Progenitor cell of endocrine pancreas (in vitro differentiated cells): ENCODE measurements around the gene LYSMD4. TPM values are rescaled to one million over a fixed set of nuclear protein-coding genes. Genes with fewer than 3 reads are reported as not detected.

Experiments
- DNase-seq: peaks from one replicate; pipeline ENCODE4 v3.0.0; 2021; ENCODE audit warnings: low spot score; ENCODE audit not compliant: unreplicated experiment
- H3K27ac Mint-ChIP-seq: 2 replicates; pipeline ENCODE4 v1.8.0; 2021; ENCODE audit warnings: mild to moderate bottlenecking, moderate library complexity, mixed read lengths
- H3K27me3 Mint-ChIP-seq: 2 replicates; pipeline ENCODE4 v1.8.0; 2021; ENCODE audit warnings: mixed read lengths
- H3K36me3 Mint-ChIP-seq: 2 replicates; pipeline ENCODE4 v1.8.0; 2022; ENCODE audit warnings: mixed read lengths; ENCODE audit not compliant: insufficient read depth
- H3K4me1 Mint-ChIP-seq: 2 replicates; pipeline ENCODE4 v1.8.0; 2021; ENCODE audit warnings: low read depth, mixed read lengths
- H3K4me3 Mint-ChIP-seq: 2 replicates; pipeline ENCODE4 v1.8.0; 2021; ENCODE audit warnings: low read depth, mild to moderate bottlenecking, moderate library complexity, mixed read lengths
- H3K9me3 Mint-ChIP-seq: 2 replicates; pipeline ENCODE4 v1.8.0; 2021; ENCODE audit warnings: low read depth, mixed read lengths
- total RNA-seq: library from RNA; stranded (reverse); gene quantifications from 2 replicates; pipeline ENCODE4 v1.2.1, GENCODE V29; 2021
- TF ChIP-seq, protein P1 (sequence below): fragments of 200-600 bp; sonication (generic); IDR thresholded peaks from one replicate; pipeline ENCODE4 v1.5.0; 2021; ENCODE audit warnings: antibody characterized with exemption, mild to moderate bottlenecking; ENCODE audit not compliant: unreplicated experiment

LYSMD4 gene
- total RNA-seq, 1 donor from 2014 or later, result 17.9 TPM

DNA sequence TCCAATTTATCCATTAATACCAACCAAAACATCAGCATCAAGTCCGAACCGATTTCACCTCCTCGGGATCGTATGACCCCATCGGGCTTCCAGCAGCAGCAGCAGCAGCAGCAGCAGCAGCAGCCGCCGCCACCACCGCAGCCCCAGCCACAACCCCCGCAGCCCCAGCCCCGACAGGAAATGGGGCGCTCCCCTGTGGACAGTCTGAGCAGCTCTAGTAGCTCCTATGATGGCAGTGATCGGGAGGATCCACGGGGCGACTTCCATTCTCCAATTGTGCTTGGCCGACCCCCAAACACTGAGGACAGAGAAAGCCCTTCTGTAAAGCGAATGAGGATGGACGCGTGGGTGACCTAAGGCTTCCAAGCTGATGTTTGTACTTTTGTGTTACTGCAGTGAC, 20.8 kb downstream of the LYSMD4 start:
- no peak overlapping the region for H3K4me3 Mint-ChIP-seq
- TF ChIP-seq, protein P1, sequence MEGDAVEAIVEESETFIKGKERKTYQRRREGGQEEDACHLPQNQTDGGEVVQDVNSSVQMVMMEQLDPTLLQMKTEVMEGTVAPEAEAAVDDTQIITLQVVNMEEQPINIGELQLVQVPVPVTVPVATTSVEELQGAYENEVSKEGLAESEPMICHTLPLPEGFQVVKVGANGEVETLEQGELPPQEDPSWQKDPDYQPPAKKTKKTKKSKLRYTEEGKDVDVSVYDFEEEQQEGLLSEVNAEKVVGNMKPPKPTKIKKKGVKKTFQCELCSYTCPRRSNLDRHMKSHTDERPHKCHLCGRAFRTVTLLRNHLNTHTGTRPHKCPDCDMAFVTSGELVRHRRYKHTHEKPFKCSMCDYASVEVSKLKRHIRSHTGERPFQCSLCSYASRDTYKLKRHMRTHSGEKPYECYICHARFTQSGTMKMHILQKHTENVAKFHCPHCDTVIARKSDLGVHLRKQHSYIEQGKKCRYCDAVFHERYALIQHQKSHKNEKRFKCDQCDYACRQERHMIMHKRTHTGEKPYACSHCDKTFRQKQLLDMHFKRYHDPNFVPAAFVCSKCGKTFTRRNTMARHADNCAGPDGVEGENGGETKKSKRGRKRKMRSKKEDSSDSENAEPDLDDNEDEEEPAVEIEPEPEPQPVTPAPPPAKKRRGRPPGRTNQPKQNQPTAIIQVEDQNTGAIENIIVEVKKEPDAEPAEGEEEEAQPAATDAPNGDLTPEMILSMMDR, result no peak
- peaks cover 13% of the 10 kb centered on the region for H3K36me3 Mint-ChIP-seq
- no peaks in the 10 kb centered on the region for H3K9me3 Mint-ChIP-seq
- no peaks in the 10 kb centered on the region for H3K27me3 Mint-ChIP-seq
- H3K27ac Mint-ChIP-seq, result no peak overlapping the region
- no peak for DNase-seq
- no peaks in the 10 kb centered on the region for H3K4me1 Mint-ChIP-seq

DNA sequence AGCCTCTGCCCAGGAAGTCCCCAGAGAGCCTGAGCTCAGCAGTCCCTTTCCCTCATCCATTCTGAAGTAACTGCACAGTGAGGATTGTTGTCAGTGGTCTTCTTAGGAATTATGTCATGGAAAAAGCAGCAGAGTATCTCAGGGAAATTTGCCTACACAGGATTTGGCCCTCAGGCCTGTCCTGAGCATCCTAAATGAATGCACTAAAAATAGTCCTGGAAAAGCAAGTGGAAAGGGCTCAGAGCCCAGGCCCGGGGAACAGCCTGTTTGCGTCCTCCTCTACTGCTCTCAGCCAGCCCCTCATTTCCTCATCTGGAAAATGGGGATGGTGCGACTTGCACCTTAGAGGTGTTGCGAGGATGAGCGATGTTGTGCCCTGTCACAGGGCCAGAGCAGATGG, 21.6 kb downstream of the LYSMD4 start:
- no peak overlapping the region for H3K4me3 Mint-ChIP-seq
- H3K27me3 Mint-ChIP-seq, result no peaks in the 10 kb centered on the region
- H3K27ac Mint-ChIP-seq, result peak overlapping the region; percentile 30
- TF ChIP-seq, protein P1, result no peak
- no peak for DNase-seq
- peaks cover 13% of the 10 kb centered on the region for H3K36me3 Mint-ChIP-seq
- H3K4me1 Mint-ChIP-seq, result no peaks in the 10 kb centered on the region
- H3K9me3 Mint-ChIP-seq, result no peaks in the 10 kb centered on the region

DNA sequence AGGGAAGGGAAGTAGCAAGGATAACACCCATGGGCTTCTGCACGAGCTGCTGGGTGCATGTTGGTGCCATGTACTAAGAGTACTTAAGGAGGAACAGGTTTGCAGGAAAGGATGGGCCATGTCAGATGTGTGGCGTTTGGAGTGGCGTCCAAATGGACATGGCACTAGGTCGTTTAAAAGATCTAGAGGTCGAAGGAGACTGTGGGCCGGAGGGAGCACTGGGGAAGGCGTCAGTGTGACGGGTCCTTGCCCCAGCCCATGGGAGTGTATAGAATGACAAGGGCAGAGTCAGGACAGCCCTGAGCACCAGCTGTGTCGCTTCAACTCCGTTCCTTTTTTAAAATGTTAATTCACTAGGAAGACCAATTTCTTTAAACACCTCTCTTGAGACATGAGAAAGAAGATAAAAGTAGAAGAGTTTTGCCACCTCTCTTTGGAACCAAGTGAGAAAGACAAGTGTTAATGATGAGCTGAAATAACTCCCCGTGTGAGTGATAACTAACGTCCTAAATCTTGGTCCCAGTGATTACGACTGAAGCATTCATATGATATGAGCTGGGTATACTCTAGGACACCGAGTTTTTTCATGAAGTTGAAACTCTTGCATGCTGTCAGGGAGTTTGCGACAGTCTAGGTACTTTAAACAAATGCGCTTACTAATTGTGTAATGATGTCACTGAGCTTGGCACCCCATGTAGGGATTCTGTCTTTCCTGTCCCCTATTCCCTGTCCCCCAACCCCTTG, 23.8 kb downstream of the LYSMD4 start:
- Mint-ChIP-seq H3K4me3 (no peak overlapping the region), H3K36me3 (peaks cover 6% of the 10 kb centered on the region), H3K4me1 (no peaks in the 10 kb centered on the region), H3K27ac (no peak overlapping the region), H3K27me3 (no peaks in the 10 kb centered on the region), H3K9me3 (no peaks in the 10 kb centered on the region)
- TF ChIP-seq, protein P1, result no peak
- DNase-seq, result no peak

DNA sequence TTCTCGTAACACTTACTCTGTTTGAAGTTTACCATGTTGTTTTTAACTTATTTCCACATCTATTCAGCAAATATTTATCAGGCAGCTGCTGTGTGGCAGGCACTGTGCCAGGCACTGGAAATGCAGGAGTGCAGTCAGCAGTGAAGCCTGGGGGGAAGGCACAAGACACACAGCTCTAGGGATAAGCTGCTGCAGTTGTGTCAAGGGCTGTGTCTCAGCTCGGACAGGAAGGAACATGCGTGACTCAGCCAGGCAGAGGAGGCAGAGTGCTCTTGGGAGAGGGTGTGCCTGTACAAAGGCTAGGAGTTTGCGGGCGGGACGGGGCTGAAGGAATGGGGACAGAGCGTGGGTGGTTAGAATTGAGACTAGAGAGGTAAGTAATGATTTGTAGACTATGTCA, 24.7 kb downstream of the LYSMD4 start:
- Mint-ChIP-seq H3K27me3 (no peaks in the 10 kb centered on the region), H3K4me3 (no peak overlapping the region), H3K36me3 (peaks cover 6% of the 10 kb centered on the region), H3K9me3 (no peaks in the 10 kb centered on the region), H3K4me1 (peaks cover 7% of the 10 kb centered on the region), H3K27ac (no peak overlapping the region)
- TF ChIP-seq, protein P1, result no peak
- no peak for DNase-seq

DNA sequence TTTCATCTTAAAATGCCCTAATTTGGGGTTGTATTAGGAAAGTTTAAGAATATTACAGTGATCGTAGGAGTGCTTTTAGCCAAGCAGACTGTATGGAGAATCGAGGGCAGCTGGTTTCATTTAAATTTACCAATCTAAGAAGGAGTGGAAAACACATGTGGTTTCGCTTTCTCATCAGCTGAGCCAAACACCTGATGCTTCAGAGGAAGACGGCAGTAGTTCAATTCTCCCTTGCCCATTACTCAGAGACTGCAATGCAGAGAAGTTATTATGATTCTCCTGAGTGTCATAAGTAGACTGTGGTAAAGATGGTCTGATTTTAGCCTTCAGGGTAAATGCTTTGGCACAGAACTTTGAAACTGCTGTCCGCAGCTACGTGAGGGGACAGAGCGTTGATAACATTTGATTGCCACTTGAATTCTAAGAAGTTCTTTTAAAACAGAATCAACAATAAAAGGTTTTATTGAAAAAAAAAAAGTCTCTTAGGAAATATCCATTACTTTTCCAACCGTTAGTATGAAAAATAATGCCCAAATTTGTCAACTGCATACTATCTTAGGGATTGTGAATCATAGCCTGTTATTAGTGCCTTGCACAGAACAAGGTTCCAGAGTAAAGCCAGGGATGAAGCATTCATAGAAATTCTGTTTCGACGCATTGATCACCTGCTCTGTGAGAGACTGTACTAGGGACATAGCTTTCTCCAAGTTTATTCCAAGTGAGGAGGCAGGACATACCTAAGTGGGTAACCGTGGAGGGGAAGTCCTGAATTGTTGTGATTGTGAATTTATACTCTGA, 25.6 kb downstream of the LYSMD4 start:
- DNase-seq, result no peak
- no peak overlapping the region for H3K4me3 Mint-ChIP-seq

More for the DNA sequence above, 25.6 kb downstream of the LYSMD4 start:
- Mint-ChIP-seq H3K4me1 (peaks cover 9% of the 10 kb centered on the region), H3K27ac (peak overlapping the region; percentile 14), H3K27me3 (no peaks in the 10 kb centered on the region), H3K36me3 (peaks cover 4% of the 10 kb centered on the region), H3K9me3 (no peaks in the 10 kb centered on the region)
- TF ChIP-seq, protein P1, result no peak
